SK-N-SH (cell line): Measurements from ENCODE around the gene TMEM97.
A peak's percentile ranks its signal among the peaks of the same experiment; 100 is the strongest.

Source experiments
- CTCF ChIP-seq: fragments of 200-600 bp; sonication (generic); IDR thresholded peaks from 2 replicates; pipeline ENCODE4 v1.6.1; 2017; ENCODE audit warnings: antibody characterized with exemption, mild to moderate bottlenecking, moderate library complexity
- FOSL2 ChIP-seq: IDR thresholded peaks from 2 replicates; pipeline ENCODE4 v1.4.0; 2012; ENCODE audit warnings: low read depth, mild to moderate bottlenecking, moderate library complexity, borderline replicate concordance
- FOXM1 ChIP-seq: IDR thresholded peaks from 2 replicates; pipeline ENCODE4 v1.4.0; 2012; ENCODE audit warnings: low read depth, mild to moderate bottlenecking
- POLR2AphosphoS5 ChIP-seq: IDR thresholded peaks from 2 replicates; pipeline ENCODE4 v1.6.1; 2012; ENCODE audit warnings: low read depth, low read length
- SIN3A ChIP-seq: IDR thresholded peaks from 2 replicates; pipeline ENCODE4 v1.6.1; 2012; ENCODE audit warnings: low read depth, mild to moderate bottlenecking, low read length, moderate library complexity, borderline replicate concordance
- YY1 ChIP-seq: IDR thresholded peaks from 2 replicates; pipeline ENCODE4 v1.4.0; 2012; ENCODE audit warnings: low read depth, mild to moderate bottlenecking

GRCh38 chr17:28372203-28372944, 53.4 kb downstream of the TMEM97 start:
- TF ChIP-seq FOXM1 (no peak), CTCF (no peak), SIN3A (peak; percentile 8; the same call in 1 of the 2 replicates), YY1 (no peak), FOSL2 (no peak), POLR2AphosphoS5 (no peak)
